Smooth muscle cell (in vitro differentiated cells): ENCODE data around the gene C2CD4C. TPM values are rescaled to one million over a fixed set of nuclear protein-coding genes. Genes with fewer than 3 reads are reported as not detected.

ENCODE experiments used
- DNase-seq: peaks from one replicate; lab custom pipeline; 2025; ENCODE audit not compliant: unreplicated experiment; lab: John Stamatoyannopoulos, UW
- H2AFZ ChIP-seq: fragments of 200-600 bp; sonication (generic); 2 replicates; pipeline ENCODE4 v1.6.0; 2016; ENCODE audit warnings: antibody characterized with exemption, low read depth, mild to moderate bottlenecking
- H3F3A ChIP-seq: fragments of 200-600 bp; sonication (generic); 2 replicates; pipeline ENCODE4 v1.6.0; 2017; ENCODE audit warnings: antibody characterized with exemption, low read depth
- H3K27ac ChIP-seq: fragments of 200-600 bp; sonication (generic); 2 replicates; pipeline ENCODE4 v1.5.1; 2016; ENCODE audit warnings: low read depth, mild to moderate bottlenecking
- H3K27me3 ChIP-seq: fragments of 200-600 bp; sonication (generic); 2 replicates; pipeline ENCODE4 v1.6.1; 2016; ENCODE audit warnings: low read depth, mild to moderate bottlenecking
- H3K36me3 ChIP-seq: fragments of 200-600 bp; sonication (generic); 2 replicates; pipeline ENCODE4 v1.5.1; 2016; ENCODE audit warnings: low read depth
- H3K4me1 ChIP-seq: fragments of 200-600 bp; sonication (generic); 2 replicates; pipeline ENCODE4 v1.5.1; 2016; ENCODE audit warnings: low read depth
- H3K4me2 ChIP-seq: fragments of 200-600 bp; sonication (generic); 2 replicates; pipeline ENCODE4 v1.6.0; 2016; ENCODE audit warnings: mild to moderate bottlenecking
- H3K4me3 ChIP-seq: fragments of 200-600 bp; sonication (generic); 2 replicates; pipeline ENCODE4 v1.5.1; 2016; ENCODE audit warnings: mild to moderate bottlenecking
- H3K79me2 ChIP-seq: fragments of 200-600 bp; sonication (generic); 2 replicates; pipeline ENCODE4 v1.6.0; 2016; ENCODE audit warnings: low read depth, mild to moderate bottlenecking
- H3K9ac ChIP-seq: fragments of 200-600 bp; sonication (generic); 2 replicates; pipeline ENCODE4 v1.6.0; 2016; ENCODE audit warnings: low read depth
- H3K9me3 ChIP-seq: fragments of 200-600 bp; sonication (generic); replicated peaks from 2 replicates; pipeline ENCODE4 v1.5.1; 2016; ENCODE audit warnings: low read depth
- H4K20me1 ChIP-seq: fragments of 200-600 bp; sonication (generic); 2 replicates; pipeline ENCODE4 v1.6.0; 2016; ENCODE audit warnings: low read depth
- CTCF ChIP-seq: fragments of 200-600 bp; sonication (generic); IDR thresholded peaks from 2 replicates; pipeline ENCODE4 v1.5.1; 2017; ENCODE audit warnings: borderline replicate concordance, mild to moderate bottlenecking, antibody characterized with exemption; ENCODE audit not compliant: insufficient read depth, poor library complexity, severe bottlenecking
- WGBS: methylation state at CpG from one replicate; pipeline ENCODE4 v1.1.7; 2016; ENCODE audit warnings: low lambda C conversion rate; 5-methylcytosine and 5-hydroxymethylcytosine counted together
- polyA plus RNA-seq: library from polyadenylated mRNA; unstranded; fragments of >200 nt; fragmentation: Nextera tagmentation; extraction: Ambion mirVana; gene quantifications from 2 replicates; pipeline ENCODE4 v1.2.1, GENCODE V29; 2016
- total RNA-seq: library from RNA; depleted of rRNA; stranded (reverse); fragments of >200 nt; gene quantifications from 2 replicates; pipeline ENCODE4 v1.2.3, GENCODE V29; 2014

The C2CD4C gene
- total and polyA plus RNA-seq, 2 experiments from 2014 or later: 0.63 to 3.7 TPM

- no peak overlapping the region for H3K4me2 ChIP-seq
- H2AFZ ChIP-seq: no peak overlapping the region
- no peaks in the 10 kb centered on the region for H3K36me3 ChIP-seq
- H3K9me3 ChIP-seq: no peaks in the 10 kb centered on the region
- H3K27me3 ChIP-seq: no peaks in the 10 kb centered on the region
- H3K79me2 ChIP-seq: no peaks in the 10 kb centered on the region
- 83% methylated on average over 8 of the region's 8 CpGs for WGBS
- no peaks in the 10 kb centered on the region for H3F3A ChIP-seq
- H3K4me3 ChIP-seq: no peak overlapping the region
- no peak for TF ChIP-seq CTCF
- no peak overlapping the region for H3K27ac ChIP-seq
- no peaks in the 10 kb centered on the region for H4K20me1 ChIP-seq
- no peak overlapping the region for H3K9ac ChIP-seq
- no peaks in the 10 kb centered on the region for H3K4me1 ChIP-seq
- DNase-seq: no peak
Observed at GRCh38 chr19:376111-376470, 32.9 kb downstream of the C2CD4C start.

GRCh38 chr19:375395-376110 lies 33.4 kb downstream of the C2CD4C start:
- no peaks in the 10 kb centered on the region for H3K9me3 ChIP-seq
- H3K9ac ChIP-seq: no peak overlapping the region
- TF ChIP-seq CTCF: no peak
- WGBS: 93% methylated on average over 42 of the region's 43 CpGs
- no peak overlapping the region for H3K27ac ChIP-seq
- no peaks in the 10 kb centered on the region for H3K4me1 ChIP-seq
- H3K79me2 ChIP-seq: no peaks in the 10 kb centered on the region
- DNase-seq: no peak
- no peaks in the 10 kb centered on the region for H3K36me3 ChIP-seq
- H3K4me3 ChIP-seq: no peak overlapping the region
- H2AFZ ChIP-seq: no peak overlapping the region
- H3K4me2 ChIP-seq: no peak overlapping the region
- no peaks in the 10 kb centered on the region for H4K20me1 ChIP-seq
- H3F3A ChIP-seq: no peaks in the 10 kb centered on the region
- no peaks in the 10 kb centered on the region for H3K27me3 ChIP-seq

- no peaks in the 10 kb centered on the region for H3K4me1 ChIP-seq
- H3K9ac ChIP-seq: no peak overlapping the region
Observed at GRCh38 chr19:374886-375235, 34.1 kb downstream of the C2CD4C start.

More at GRCh38 chr19:374886-375235, 34.1 kb downstream of the C2CD4C start:
- H3K27ac ChIP-seq: no peak overlapping the region
- no peaks in the 10 kb centered on the region for H3K27me3 ChIP-seq
- no peaks in the 10 kb centered on the region for H3K79me2 ChIP-seq
- H3K9me3 ChIP-seq: no peaks in the 10 kb centered on the region
- no peak for TF ChIP-seq CTCF
- no peak overlapping the region for H2AFZ ChIP-seq
- WGBS: 89% methylated on average over 17 of the region's 17 CpGs
- H4K20me1 ChIP-seq: no peaks in the 10 kb centered on the region
- no peak overlapping the region for H3K4me2 ChIP-seq
- DNase-seq: no peak
- no peaks in the 10 kb centered on the region for H3K36me3 ChIP-seq
- no peak overlapping the region for H3K4me3 ChIP-seq
- H3F3A ChIP-seq: no peaks in the 10 kb centered on the region
